ENCODE measurements around the gene UGT2A1.

GRCh38 chr4:69584135-69584534, 68.9 kb downstream of the UGT2A1 start:
- TF ChIP-seq SP1 (IDR thresholded peaks at IDR 0.05) = no peak
- TF ChIP-seq BHLHE40 (IDR thresholded peaks at IDR 0.05; ENCODE audit: borderline replicate concordance) = no peak

All from HEK293T (cell line).